T-helper 9 cell (primary cell): Measurements from ENCODE around the gene PTPRF.
"Not testable (repeated sequence)": the region's sequence is repeated elsewhere in the genome, so short reads cannot be mapped to it uniquely, and the experiment has no call there.

Experiments used
- DNase-seq: peaks from one replicate; pipeline ENCODE4 v3.0.0-alpha.2; 2020

Gene PTPRF

GRCh38 chr1:43538969-43539368 is 8.3 kb downstream of the PTPRF start:
- no peak for DNase-seq

GRCh38 chr1:43539726-43540434 is 9.2 kb downstream of the PTPRF start:
- no peak for DNase-seq

- DNase-seq: no peak
Measured at GRCh38 chr1:43540653-43541071, 10.0 kb downstream of the PTPRF start.

- DNase-seq: no peak
Measured at GRCh38 chr1:43541141-43541540, 10.5 kb downstream of the PTPRF start.

- no peak for DNase-seq
Measured at GRCh38 chr1:43541721-43542401, 11.2 kb downstream of the PTPRF start.

GRCh38 chr1:43542527-43543458 is 12.1 kb downstream of the PTPRF start:
- no peak for DNase-seq

GRCh38 chr1:43543567-43543966 is 12.9 kb downstream of the PTPRF start:
- no peak for DNase-seq

- no peak for DNase-seq
Measured at GRCh38 chr1:43545339-43545694, 14.6 kb downstream of the PTPRF start.

GRCh38 chr1:43545695-43546387 is 15.2 kb downstream of the PTPRF start:
- no peak for DNase-seq

GRCh38 chr1:43546388-43547100 is 15.9 kb downstream of the PTPRF start:
- no peak for DNase-seq

GRCh38 chr1:43547538-43548072 is 16.9 kb downstream of the PTPRF start:
- DNase-seq: no peak

- no peak for DNase-seq
Measured at GRCh38 chr1:43548285-43549271, 17.9 kb downstream of the PTPRF start.

GRCh38 chr1:43549394-43549793 is 18.7 kb downstream of the PTPRF start:
- not testable (repeated sequence) for DNase-seq

- no peak for DNase-seq
Measured at GRCh38 chr1:43549921-43550597, 19.4 kb downstream of the PTPRF start.

GRCh38 chr1:43550598-43551246 is 20.0 kb downstream of the PTPRF start:
- DNase-seq: no peak

GRCh38 chr1:43551396-43551888 is 20.8 kb downstream of the PTPRF start:
- DNase-seq: no peak

GRCh38 chr1:43552059-43552742 is 21.5 kb downstream of the PTPRF start:
- no peak for DNase-seq

GRCh38 chr1:43552813-43553212 is 22.1 kb downstream of the PTPRF start:
- DNase-seq: no peak
